ENCODE measurements around the gene MZB1. TPM values are rescaled to one million over a fixed set of nuclear protein-coding genes. Genes with fewer than 3 reads are reported as not detected.

MZB1 gene
- total and polyA plus RNA-seq, 2 of the 13 experiments (the other 11 are each of a cell fraction or from before 2014, with no cell fraction given) = 0.31 to 0.40 TPM

DNA sequence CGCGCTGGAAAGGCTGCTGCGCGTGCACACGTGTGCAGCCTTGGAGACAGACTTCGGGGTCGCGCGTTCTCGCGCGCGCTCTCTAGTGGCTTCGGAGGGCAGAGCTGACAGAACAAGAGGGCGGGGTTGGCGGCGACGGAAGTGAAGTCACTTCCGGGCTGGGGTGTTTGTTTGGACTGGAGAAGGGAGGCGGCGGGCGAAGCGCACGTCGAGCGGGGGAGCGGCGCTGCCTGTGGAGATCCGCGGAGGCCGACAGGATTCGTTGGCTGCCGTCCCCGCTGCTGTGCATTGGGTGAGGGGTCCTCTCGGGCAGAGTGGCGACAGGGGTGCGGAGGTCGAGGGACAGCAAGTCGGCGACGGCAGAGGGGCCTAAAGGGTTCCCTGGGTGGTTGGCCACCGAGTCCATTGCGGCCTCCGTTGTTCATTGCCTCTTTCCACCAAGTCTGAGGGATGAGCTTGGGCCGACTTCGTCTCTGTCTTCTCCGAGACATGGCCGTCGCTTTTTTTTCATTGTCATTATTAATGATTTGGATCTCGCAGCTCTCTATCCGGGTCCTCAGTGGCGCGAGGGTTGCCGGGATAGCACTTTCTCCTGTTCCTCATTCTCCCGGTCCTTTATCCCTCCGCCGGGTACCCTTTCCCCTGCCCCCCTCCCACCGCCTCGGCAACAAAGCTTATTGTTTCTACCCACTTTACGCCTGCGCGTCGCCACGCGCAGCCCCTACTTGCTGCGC lies 47.9 kb downstream of the MZB1 start, which contains the start of gene PAIP2 (continued):
- TF ChIP-seq, protein P1, sequence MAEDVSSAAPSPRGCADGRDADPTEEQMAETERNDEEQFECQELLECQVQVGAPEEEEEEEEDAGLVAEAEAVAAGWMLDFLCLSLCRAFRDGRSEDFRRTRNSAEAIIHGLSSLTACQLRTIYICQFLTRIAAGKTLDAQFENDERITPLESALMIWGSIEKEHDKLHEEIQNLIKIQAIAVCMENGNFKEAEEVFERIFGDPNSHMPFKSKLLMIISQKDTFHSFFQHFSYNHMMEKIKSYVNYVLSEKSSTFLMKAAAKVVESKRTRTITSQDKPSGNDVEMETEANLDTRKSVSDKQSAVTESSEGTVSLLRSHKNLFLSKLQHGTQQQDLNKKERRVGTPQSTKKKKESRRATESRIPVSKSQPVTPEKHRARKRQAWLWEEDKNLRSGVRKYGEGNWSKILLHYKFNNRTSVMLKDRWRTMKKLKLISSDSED (CRISPR knock-in tag; IDR thresholded peaks at IDR 0.05) = no peak
- peak; percentile 67; the same call in 1 of the 2 replicates for TF ChIP-seq ZNF768 (CRISPR knock-in tag; IDR thresholded peaks at IDR 0.05)
- TF ChIP-seq, protein P2, sequence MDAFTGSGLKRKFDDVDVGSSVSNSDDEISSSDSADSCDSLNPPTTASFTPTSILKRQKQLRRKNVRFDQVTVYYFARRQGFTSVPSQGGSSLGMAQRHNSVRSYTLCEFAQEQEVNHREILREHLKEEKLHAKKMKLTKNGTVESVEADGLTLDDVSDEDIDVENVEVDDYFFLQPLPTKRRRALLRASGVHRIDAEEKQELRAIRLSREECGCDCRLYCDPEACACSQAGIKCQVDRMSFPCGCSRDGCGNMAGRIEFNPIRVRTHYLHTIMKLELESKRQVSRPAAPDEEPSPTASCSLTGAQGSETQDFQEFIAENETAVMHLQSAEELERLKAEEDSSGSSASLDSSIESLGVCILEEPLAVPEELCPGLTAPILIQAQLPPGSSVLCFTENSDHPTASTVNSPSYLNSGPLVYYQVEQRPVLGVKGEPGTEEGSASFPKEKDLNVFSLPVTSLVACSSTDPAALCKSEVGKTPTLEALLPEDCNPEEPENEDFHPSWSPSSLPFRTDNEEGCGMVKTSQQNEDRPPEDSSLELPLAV (CRISPR knock-in tag; conservative IDR thresholded peaks at IDR 0.05; ENCODE audit: low read depth) = no peak
- peak; percentile 80 for TF ChIP-seq GATAD1 (CRISPR knock-in tag; IDR thresholded peaks at IDR 0.05)
- peak; percentile 63; the same call in 1 of the 2 replicates for TF ChIP-seq ZNF546 (CRISPR knock-in tag; conservative IDR thresholded peaks at IDR 0.05)
- TF ChIP-seq MATR3 (CRISPR knock-in tag; IDR thresholded peaks at IDR 0.05) = no peak
- TF ChIP-seq ZNF558 (CRISPR knock-in tag; IDR thresholded peaks at IDR 0.05; ENCODE audit: borderline replicate concordance) = peak; percentile 76; the same call in 1 of the 2 replicates
- peak; percentile 84 for TF ChIP-seq ZNF317 (CRISPR knock-in tag; IDR thresholded peaks at IDR 0.05)
- TF ChIP-seq, protein P3, sequence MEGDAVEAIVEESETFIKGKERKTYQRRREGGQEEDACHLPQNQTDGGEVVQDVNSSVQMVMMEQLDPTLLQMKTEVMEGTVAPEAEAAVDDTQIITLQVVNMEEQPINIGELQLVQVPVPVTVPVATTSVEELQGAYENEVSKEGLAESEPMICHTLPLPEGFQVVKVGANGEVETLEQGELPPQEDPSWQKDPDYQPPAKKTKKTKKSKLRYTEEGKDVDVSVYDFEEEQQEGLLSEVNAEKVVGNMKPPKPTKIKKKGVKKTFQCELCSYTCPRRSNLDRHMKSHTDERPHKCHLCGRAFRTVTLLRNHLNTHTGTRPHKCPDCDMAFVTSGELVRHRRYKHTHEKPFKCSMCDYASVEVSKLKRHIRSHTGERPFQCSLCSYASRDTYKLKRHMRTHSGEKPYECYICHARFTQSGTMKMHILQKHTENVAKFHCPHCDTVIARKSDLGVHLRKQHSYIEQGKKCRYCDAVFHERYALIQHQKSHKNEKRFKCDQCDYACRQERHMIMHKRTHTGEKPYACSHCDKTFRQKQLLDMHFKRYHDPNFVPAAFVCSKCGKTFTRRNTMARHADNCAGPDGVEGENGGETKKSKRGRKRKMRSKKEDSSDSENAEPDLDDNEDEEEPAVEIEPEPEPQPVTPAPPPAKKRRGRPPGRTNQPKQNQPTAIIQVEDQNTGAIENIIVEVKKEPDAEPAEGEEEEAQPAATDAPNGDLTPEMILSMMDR (CRISPR knock-in tag; IDR thresholded peaks at IDR 0.05) = peak; percentile 96
- TF ChIP-seq, protein P4, sequence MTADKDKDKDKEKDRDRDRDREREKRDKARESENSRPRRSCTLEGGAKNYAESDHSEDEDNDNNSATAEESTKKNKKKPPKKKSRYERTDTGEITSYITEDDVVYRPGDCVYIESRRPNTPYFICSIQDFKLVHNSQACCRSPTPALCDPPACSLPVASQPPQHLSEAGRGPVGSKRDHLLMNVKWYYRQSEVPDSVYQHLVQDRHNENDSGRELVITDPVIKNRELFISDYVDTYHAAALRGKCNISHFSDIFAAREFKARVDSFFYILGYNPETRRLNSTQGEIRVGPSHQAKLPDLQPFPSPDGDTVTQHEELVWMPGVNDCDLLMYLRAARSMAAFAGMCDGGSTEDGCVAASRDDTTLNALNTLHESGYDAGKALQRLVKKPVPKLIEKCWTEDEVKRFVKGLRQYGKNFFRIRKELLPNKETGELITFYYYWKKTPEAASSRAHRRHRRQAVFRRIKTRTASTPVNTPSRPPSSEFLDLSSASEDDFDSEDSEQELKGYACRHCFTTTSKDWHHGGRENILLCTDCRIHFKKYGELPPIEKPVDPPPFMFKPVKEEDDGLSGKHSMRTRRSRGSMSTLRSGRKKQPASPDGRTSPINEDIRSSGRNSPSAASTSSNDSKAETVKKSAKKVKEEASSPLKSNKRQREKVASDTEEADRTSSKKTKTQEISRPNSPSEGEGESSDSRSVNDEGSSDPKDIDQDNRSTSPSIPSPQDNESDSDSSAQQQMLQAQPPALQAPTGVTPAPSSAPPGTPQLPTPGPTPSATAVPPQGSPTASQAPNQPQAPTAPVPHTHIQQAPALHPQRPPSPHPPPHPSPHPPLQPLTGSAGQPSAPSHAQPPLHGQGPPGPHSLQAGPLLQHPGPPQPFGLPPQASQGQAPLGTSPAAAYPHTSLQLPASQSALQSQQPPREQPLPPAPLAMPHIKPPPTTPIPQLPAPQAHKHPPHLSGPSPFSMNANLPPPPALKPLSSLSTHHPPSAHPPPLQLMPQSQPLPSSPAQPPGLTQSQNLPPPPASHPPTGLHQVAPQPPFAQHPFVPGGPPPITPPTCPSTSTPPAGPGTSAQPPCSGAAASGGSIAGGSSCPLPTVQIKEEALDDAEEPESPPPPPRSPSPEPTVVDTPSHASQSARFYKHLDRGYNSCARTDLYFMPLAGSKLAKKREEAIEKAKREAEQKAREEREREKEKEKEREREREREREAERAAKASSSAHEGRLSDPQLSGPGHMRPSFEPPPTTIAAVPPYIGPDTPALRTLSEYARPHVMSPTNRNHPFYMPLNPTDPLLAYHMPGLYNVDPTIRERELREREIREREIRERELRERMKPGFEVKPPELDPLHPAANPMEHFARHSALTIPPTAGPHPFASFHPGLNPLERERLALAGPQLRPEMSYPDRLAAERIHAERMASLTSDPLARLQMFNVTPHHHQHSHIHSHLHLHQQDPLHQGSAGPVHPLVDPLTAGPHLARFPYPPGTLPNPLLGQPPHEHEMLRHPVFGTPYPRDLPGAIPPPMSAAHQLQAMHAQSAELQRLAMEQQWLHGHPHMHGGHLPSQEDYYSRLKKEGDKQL (CRISPR knock-in tag; IDR thresholded peaks at IDR 0.05; ENCODE audit: low read depth) = no peak
- peak; percentile 30; the same call in 1 of the 2 replicates for TF ChIP-seq ZNF34 (CRISPR knock-in tag; IDR thresholded peaks at IDR 0.05; ENCODE audit: borderline replicate concordance)
- TF ChIP-seq, protein P5, sequence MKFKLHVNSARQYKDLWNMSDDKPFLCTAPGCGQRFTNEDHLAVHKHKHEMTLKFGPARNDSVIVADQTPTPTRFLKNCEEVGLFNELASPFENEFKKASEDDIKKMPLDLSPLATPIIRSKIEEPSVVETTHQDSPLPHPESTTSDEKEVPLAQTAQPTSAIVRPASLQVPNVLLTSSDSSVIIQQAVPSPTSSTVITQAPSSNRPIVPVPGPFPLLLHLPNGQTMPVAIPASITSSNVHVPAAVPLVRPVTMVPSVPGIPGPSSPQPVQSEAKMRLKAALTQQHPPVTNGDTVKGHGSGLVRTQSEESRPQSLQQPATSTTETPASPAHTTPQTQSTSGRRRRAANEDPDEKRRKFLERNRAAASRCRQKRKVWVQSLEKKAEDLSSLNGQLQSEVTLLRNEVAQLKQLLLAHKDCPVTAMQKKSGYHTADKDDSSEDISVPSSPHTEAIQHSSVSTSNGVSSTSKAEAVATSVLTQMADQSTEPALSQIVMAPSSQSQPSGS (CRISPR knock-in tag; IDR thresholded peaks at IDR 0.05) = peak; percentile 90
- TF ChIP-seq MBNL3 (CRISPR knock-in tag; conservative IDR thresholded peaks at IDR 0.05) = no peak
- TF ChIP-seq ZFAT (CRISPR knock-in tag; conservative IDR thresholded peaks at IDR 0.05) = no peak
- peak; percentile 56; the same call in 1 of the 2 replicates for TF ChIP-seq ZSCAN31 (CRISPR knock-in tag; IDR thresholded peaks at IDR 0.05; ENCODE audit: low read depth)
- no peak for TF ChIP-seq TBP (CRISPR knock-in tag; IDR thresholded peaks at IDR 0.05)
- TF ChIP-seq ZNF225 (CRISPR knock-in tag; IDR thresholded peaks at IDR 0.05) = peak; percentile 62; the same call in 1 of the 2 replicates
- TF ChIP-seq NFRKB (IDR thresholded peaks at IDR 0.05) = no peak
